Measurements from ENCODE around the gene SLC35C1. TPM values are rescaled to one million over a fixed set of nuclear protein-coding genes. Genes with fewer than 3 reads are reported as not detected.
"Not testable (repeated sequence)": the region's sequence is repeated elsewhere in the genome, so short reads cannot be mapped to it uniquely, and the experiment has no call there.

The SLC35C1 gene
- total RNA-seq, 5 donors from 2014 or later (not counting 1 experiment from before 2014, with no cell fraction given), result 8.3 to 27.0 (median 23.9) TPM

GRCh38 chr11:45834298-45834756, 29.4 kb downstream of the SLC35C1 start:
- Mint-ChIP-seq H3K4me1 (peaks cover 11 to 14% (median 12%) of the 10 kb centered on the region in 3 donors), H3K9me3 (no peaks in the 10 kb centered on the region), H3K36me3 (no peaks in the 10 kb centered on the region), H3K27me3 (no peaks in the 10 kb centered on the region), H3K4me3 (peak overlapping the region in 1 of 3 donors; percentile 46), H3K27ac (peak overlapping the region in 1 of 2 donors; percentile 57)
- Histone ChIP-seq H3K27ac (ENCODE audit: low read length) (no peak overlapping the region), H3K9me3 (no peaks in the 10 kb centered on the region), H3K27me3 (replicated peaks in 1 of 2; ENCODE audit: control insufficient read depth in 2 of 2, extremely low read depth in 1 of 2, insufficient read depth in 2 of 2, low read length in 1 of 2) (peaks cover 0 to 7% of the 10 kb centered on the region in 2 experiments), H3K4me3 (ENCODE audit: control insufficient read depth in 1 of 2, extremely low read depth in 1 of 2, low read length in 1 of 2) (no peak overlapping the region), H3K4me1 (ENCODE audit: control insufficient read depth in 1 of 2, extremely low read depth in 1 of 2, insufficient read depth in 2 of 2, low read length in 2 of 2) (peaks cover 0 to 14% of the 10 kb centered on the region in 2 experiments), H3K36me3 (ENCODE audit: control insufficient read depth in 2 of 2, extremely low read depth in 1 of 2, insufficient read depth in 1 of 2, low read length in 1 of 2) (no peaks in the 10 kb centered on the region)
- ChIA-PET CTCF (interaction anchor here (1.1 to 1.8 kb wide), 2 partner anchors 9 kb away, joined by 5 to 6 read pairs; no protein-coding TSS in a partner anchor), POLR2A (interaction anchor here in 1 of 2 donors (0.7 to 0.9 kb wide), 2 partner anchors 10 to 16 kb away, joined by 4 to 10 read pairs; no protein-coding TSS in a partner anchor)
- WGBS (ENCODE audit: insufficient coverage), result 0% methylated on average over 1 of the region's 4 CpGs
- no peak for DNase-seq
- ATAC-seq (replicated peaks in 1 of 4), result peak; percentile 44 to 65 (median 47)

GRCh38 chr11:45839204-45839603, 34.3 kb downstream of the SLC35C1 start:
- POLR2A ChIA-PET, result no interaction called here
- H3K4me1 Mint-ChIP-seq, result peaks cover 16 to 19% (median 17%) of the 10 kb centered on the region in 3 donors

DNA sequence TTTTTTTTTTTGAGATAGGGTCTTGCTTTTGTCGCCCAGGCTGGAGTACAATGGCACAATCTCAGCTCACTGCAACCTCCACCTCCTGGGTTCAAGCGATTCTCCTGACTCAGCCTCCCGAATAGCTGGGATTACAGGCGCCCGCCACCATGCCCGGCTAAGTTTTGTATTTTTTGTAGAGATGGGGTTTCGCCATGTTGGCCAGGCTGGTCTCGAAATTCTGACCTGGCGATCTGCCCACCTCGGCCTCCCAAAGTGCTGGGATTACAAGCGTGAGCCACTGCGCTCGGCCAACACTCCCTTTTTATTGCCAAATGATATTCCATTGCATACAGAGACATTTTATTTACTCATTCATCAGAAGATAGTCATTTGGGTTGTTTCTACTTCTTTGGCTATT, 35.3 kb downstream of the SLC35C1 start:
- H3K4me1 ChIP-seq (ENCODE audit: control insufficient read depth in 1 of 2, extremely low read depth in 1 of 2, insufficient read depth in 2 of 2, low read length in 2 of 2); H3K27me3 ChIP-seq (replicated peaks in 1 of 2; ENCODE audit: control insufficient read depth in 2 of 2, extremely low read depth in 1 of 2, insufficient read depth in 2 of 2, low read length in 1 of 2); H3K27ac Mint-ChIP-seq; H3K4me3 Mint-ChIP-seq; H3K9me3 ChIP-seq; H3K36me3 ChIP-seq (ENCODE audit: control insufficient read depth in 2 of 2, extremely low read depth in 1 of 2, insufficient read depth in 1 of 2, low read length in 1 of 2); H3K9me3 Mint-ChIP-seq; CTCF ChIA-PET; H3K27me3 Mint-ChIP-seq; DNase-seq; H3K36me3 Mint-ChIP-seq; ATAC-seq (replicated peaks in 1 of 4); H3K27ac ChIP-seq (ENCODE audit: low read length); H3K4me3 ChIP-seq (ENCODE audit: control insufficient read depth in 1 of 2, extremely low read depth in 1 of 2, low read length in 1 of 2): not testable (repeated sequence)
- WGBS (ENCODE audit: insufficient coverage), result no CpG with 5 or more reads among the region's 13 CpGs
- peaks cover 12 to 14% (median 13%) of the 10 kb centered on the region in 3 donors for H3K4me1 Mint-ChIP-seq
- POLR2A ChIA-PET, result interaction anchor here in 1 of 2 donors (0.6 kb wide), 1 partner anchor 11 kb away, joined by 6 read pairs; no protein-coding TSS in a partner anchor

More at GRCh38 chr11:45839204-45839603, 34.3 kb downstream of the SLC35C1 start:
- Mint-ChIP-seq H3K4me3 (no peak overlapping the region), H3K9me3 (no peaks in the 10 kb centered on the region), H3K27me3 (peaks cover 0 to 3% of the 10 kb centered on the region in 2 donors), H3K36me3 (no peaks in the 10 kb centered on the region), H3K27ac (no peak overlapping the region)
- ATAC-seq (replicated peaks in 1 of 4) (no peak), DNase-seq (no peak)
- no peak overlapping the region for H3K4me3 ChIP-seq (ENCODE audit: control insufficient read depth in 1 of 2, extremely low read depth in 1 of 2, low read length in 1 of 2)
- CTCF ChIA-PET, result no interaction called here
- H3K4me1 ChIP-seq (ENCODE audit: control insufficient read depth in 1 of 2, extremely low read depth in 1 of 2, insufficient read depth in 2 of 2, low read length in 2 of 2), result peaks cover 2 to 14% of the 10 kb centered on the region in 2 experiments
- H3K27me3 ChIP-seq (replicated peaks in 1 of 2; ENCODE audit: control insufficient read depth in 2 of 2, extremely low read depth in 1 of 2, insufficient read depth in 2 of 2, low read length in 1 of 2), result no peaks in the 10 kb centered on the region
- no peaks in the 10 kb centered on the region for H3K36me3 ChIP-seq (ENCODE audit: control insufficient read depth in 2 of 2, extremely low read depth in 1 of 2, insufficient read depth in 1 of 2, low read length in 1 of 2)
- WGBS (ENCODE audit: insufficient coverage), result 78% methylated on average over 4 of the region's 6 CpGs
- H3K27ac ChIP-seq (ENCODE audit: low read length), result no peak overlapping the region
- no peaks in the 10 kb centered on the region for H3K9me3 ChIP-seq

DNA sequence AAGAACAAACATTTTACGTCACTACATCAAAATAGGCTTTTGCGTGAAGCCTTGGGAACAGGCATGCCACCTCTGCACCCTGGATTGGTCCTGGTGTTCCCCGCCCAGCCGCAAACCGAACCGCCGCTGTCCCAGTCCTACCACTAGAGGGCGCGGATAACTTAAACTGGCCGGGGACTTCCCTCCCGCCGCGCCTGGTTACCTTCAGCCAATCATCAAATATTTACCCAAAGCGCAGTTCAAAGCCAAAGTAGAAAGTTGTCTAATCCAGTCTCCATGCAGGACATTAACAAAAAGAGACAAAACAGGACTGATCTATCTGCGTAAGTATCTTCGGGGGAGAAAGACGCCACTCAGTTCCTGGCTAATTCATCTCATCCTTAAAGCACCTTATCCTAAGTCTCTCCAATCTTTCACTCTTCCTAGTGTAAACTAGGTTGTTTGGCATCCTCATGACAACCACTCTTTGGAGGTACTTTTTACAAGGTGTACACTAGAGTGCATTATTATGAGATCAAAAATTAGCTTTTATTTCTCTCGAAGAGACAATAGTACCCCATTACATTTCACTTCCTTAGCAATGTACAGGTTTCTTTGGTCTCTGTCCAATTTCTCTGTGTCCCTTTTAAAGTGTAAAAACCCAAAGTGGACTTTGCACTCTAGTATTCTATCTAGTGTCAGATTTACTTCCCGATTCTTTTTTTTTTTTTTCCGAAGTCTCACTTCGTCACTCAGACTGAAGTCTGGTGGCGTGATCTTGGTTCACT, 38.4 kb downstream of the SLC35C1 start:
- no peaks in the 10 kb centered on the region for H3K36me3 Mint-ChIP-seq
- ATAC-seq (replicated peaks in 1 of 4), result peak; percentile 24 to 49 (median 35)
- CTCF ChIA-PET, result interaction anchor here (0.6 to 1.9 kb wide), 10 partner anchors 8 to 1953 kb away, joined by 3 to 17 read pairs (median 6); partner anchors contain the start of gene SLC35C1 (in 1 of the 2)
- H3K27me3 ChIP-seq (replicated peaks in 1 of 2; ENCODE audit: control insufficient read depth in 2 of 2, extremely low read depth in 1 of 2, insufficient read depth in 2 of 2, low read length in 1 of 2), result no peaks in the 10 kb centered on the region
- H3K4me3 ChIP-seq (ENCODE audit: control insufficient read depth in 1 of 2, extremely low read depth in 1 of 2, low read length in 1 of 2), result no peak overlapping the region
- peaks cover 0 to 3% of the 10 kb centered on the region in 2 donors for H3K27me3 Mint-ChIP-seq
- H3K4me1 Mint-ChIP-seq, result peaks cover 30 to 36% (median 33%) of the 10 kb centered on the region in 3 donors
- no peaks in the 10 kb centered on the region for H3K36me3 ChIP-seq (ENCODE audit: control insufficient read depth in 2 of 2, extremely low read depth in 1 of 2, insufficient read depth in 1 of 2, low read length in 1 of 2)
- peak overlapping the region; percentile 84 for H3K27ac ChIP-seq (ENCODE audit: low read length)
- DNase-seq, result peak; percentile 70 to 96 (median 88)
- H3K27ac Mint-ChIP-seq, result peak overlapping the region; percentile 55 to 77
- no peaks in the 10 kb centered on the region for H3K9me3 Mint-ChIP-seq
- no peaks in the 10 kb centered on the region for H3K9me3 ChIP-seq
- POLR2A ChIA-PET, result interaction anchor here in 1 of 2 donors (0.7 kb wide), 2 partner anchors 163 to 1672 kb away, joined by 3 read pairs; no protein-coding TSS in a partner anchor
- H3K4me1 ChIP-seq (ENCODE audit: control insufficient read depth in 1 of 2, extremely low read depth in 1 of 2, insufficient read depth in 2 of 2, low read length in 2 of 2), result peaks cover 7 to 26% of the 10 kb centered on the region in 2 experiments
- H3K4me3 Mint-ChIP-seq, result peak overlapping the region in 2 of 3 donors; percentile 3 to 25
- 18% methylated on average over 21 of the region's 22 CpGs for WGBS (ENCODE audit: insufficient coverage)

GRCh38 chr11:45844822-45845578, 40.1 kb downstream of the SLC35C1 start:
- Histone ChIP-seq H3K27ac (ENCODE audit: low read length) (no peak overlapping the region), H3K27me3 (replicated peaks in 1 of 2; ENCODE audit: control insufficient read depth in 2 of 2, extremely low read depth in 1 of 2, insufficient read depth in 2 of 2, low read length in 1 of 2) (no peaks in the 10 kb centered on the region), H3K9me3 (no peaks in the 10 kb centered on the region), H3K36me3 (ENCODE audit: control insufficient read depth in 2 of 2, extremely low read depth in 1 of 2, insufficient read depth in 1 of 2, low read length in 1 of 2) (no peaks in the 10 kb centered on the region), H3K4me3 (ENCODE audit: control insufficient read depth in 1 of 2, extremely low read depth in 1 of 2, low read length in 1 of 2) (no peak overlapping the region), H3K4me1 (ENCODE audit: control insufficient read depth in 1 of 2, extremely low read depth in 1 of 2, insufficient read depth in 2 of 2, low read length in 2 of 2) (peaks cover 15 to 41% of the 10 kb centered on the region in 2 experiments)
- CTCF ChIA-PET, result interaction anchor here in 1 of 2 donors (0.6 to 1.5 kb wide), 2 partner anchors 161 to 535 kb away, joined by 3 to 4 read pairs; no protein-coding TSS in a partner anchor
- H3K36me3 Mint-ChIP-seq, result peaks cover 6% of the 10 kb centered on the region
- no peak overlapping the region for H3K27ac Mint-ChIP-seq
- H3K27me3 Mint-ChIP-seq, result peaks cover 0 to 3% of the 10 kb centered on the region in 2 donors
- H3K9me3 Mint-ChIP-seq, result no peaks in the 10 kb centered on the region
- ATAC-seq (replicated peaks in 1 of 4) (no peak), DNase-seq (peak in 1 of 35 experiments; percentile 22)
- POLR2A ChIA-PET, result interaction anchor here (0.6 to 1.1 kb wide), 3 partner anchors 10 to 737 kb away, joined by 4 to 9 read pairs (median 4); no protein-coding TSS in a partner anchor
- H3K4me1 Mint-ChIP-seq, result peaks cover 41 to 49% (median 46%) of the 10 kb centered on the region in 3 donors
- 67% methylated on average over 1 of the region's 3 CpGs for WGBS (ENCODE audit: insufficient coverage)
- no peak overlapping the region for H3K4me3 Mint-ChIP-seq

Data from T-cell (primary cell).